ENCODE results near the gene ACSM4. TPM values are rescaled to one million over a fixed set of nuclear protein-coding genes. Genes with fewer than 3 reads are reported as not detected.

The ACSM4 gene
- total and polyA plus RNA-seq, 2 donors (not counting 1 experiment from before 2014, with no cell fraction given) = not detected

DNA sequence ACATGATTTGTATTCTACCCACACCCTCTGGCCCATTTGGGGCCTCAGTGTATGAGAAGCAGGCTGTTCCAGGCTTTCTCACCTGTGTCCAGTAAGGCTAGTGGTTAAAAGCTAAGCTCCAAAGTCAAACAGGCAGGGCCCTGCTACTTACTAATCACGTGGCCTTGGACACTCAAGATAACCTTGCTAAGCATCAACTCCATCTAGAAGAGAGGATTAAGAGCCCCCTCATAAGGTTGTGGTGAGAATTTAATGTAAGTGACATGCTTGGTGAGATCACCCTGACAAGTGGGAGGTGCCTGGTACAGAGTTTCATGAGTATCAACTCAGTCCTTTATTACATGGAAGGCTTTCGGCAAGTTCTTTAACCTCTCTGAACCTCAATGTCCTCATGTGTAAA is 17.8 kb downstream of the ACSM4 start:
- no peaks in the 10 kb centered on the region for H3K9me3 ChIP-seq (ENCODE audit: control insufficient read depth, insufficient read depth, low read depth, low read length)
- H3K4me3 ChIP-seq (replicated peaks in 1 of 4; ENCODE audit: control extremely low read depth in 1 of 4, insufficient read depth in 1 of 4, low read depth in 3 of 4, low read length in 4 of 4) = no peak overlapping the region
- H3K36me3 ChIP-seq (ENCODE audit: control insufficient read depth, insufficient read depth, low read length) = no peaks in the 10 kb centered on the region
- H4K20me1 ChIP-seq (ENCODE audit: control insufficient read depth, extremely low read depth, insufficient read depth, low read length) = no peaks in the 10 kb centered on the region
- H3K27me3 ChIP-seq (ENCODE audit: control insufficient read depth, insufficient read depth, low read length) = no peaks in the 10 kb centered on the region
- no peak for TF ChIP-seq EZH2 (IDR thresholded peaks at IDR 0.05; ENCODE audit: low read length, missing control alignments)
- TF ChIP-seq, protein P1, sequence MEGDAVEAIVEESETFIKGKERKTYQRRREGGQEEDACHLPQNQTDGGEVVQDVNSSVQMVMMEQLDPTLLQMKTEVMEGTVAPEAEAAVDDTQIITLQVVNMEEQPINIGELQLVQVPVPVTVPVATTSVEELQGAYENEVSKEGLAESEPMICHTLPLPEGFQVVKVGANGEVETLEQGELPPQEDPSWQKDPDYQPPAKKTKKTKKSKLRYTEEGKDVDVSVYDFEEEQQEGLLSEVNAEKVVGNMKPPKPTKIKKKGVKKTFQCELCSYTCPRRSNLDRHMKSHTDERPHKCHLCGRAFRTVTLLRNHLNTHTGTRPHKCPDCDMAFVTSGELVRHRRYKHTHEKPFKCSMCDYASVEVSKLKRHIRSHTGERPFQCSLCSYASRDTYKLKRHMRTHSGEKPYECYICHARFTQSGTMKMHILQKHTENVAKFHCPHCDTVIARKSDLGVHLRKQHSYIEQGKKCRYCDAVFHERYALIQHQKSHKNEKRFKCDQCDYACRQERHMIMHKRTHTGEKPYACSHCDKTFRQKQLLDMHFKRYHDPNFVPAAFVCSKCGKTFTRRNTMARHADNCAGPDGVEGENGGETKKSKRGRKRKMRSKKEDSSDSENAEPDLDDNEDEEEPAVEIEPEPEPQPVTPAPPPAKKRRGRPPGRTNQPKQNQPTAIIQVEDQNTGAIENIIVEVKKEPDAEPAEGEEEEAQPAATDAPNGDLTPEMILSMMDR (conservative IDR thresholded peaks at IDR 0.05 in 1 of 2, IDR thresholded peaks at IDR 0.05 in 1 of 2; ENCODE audit: low read depth in 1 of 2, low read length in 2 of 2) = no peak
- no peaks in the 10 kb centered on the region for H3K4me1 ChIP-seq (ENCODE audit: control insufficient read depth, extremely low read depth, insufficient read depth, low read length)
- no peak overlapping the region for H3K4me2 ChIP-seq (ENCODE audit: extremely low read depth, insufficient read depth, low read length)
- no peaks in the 10 kb centered on the region for H3K79me2 ChIP-seq (ENCODE audit: control insufficient read depth, insufficient read depth, low read length)
- H3K9ac ChIP-seq (ENCODE audit: insufficient read depth, low read length) = no peak overlapping the region
- DNase-seq (ENCODE audit: low read depth in 2 of 2) = no peak
- no peak overlapping the region for H2AFZ ChIP-seq (ENCODE audit: low read length)
- H3K27ac ChIP-seq (ENCODE audit: insufficient read depth, low read length) = no peak overlapping the region

- H3K79me2 ChIP-seq (ENCODE audit: control insufficient read depth, insufficient read depth, low read length) = no peaks in the 10 kb centered on the region
- no peak overlapping the region for H3K4me3 ChIP-seq (replicated peaks in 1 of 4; ENCODE audit: control extremely low read depth in 1 of 4, insufficient read depth in 1 of 4, low read depth in 3 of 4, low read length in 4 of 4)
- no peaks in the 10 kb centered on the region for H3K9me3 ChIP-seq (ENCODE audit: control insufficient read depth, insufficient read depth, low read depth, low read length)
- no peak overlapping the region for H3K27ac ChIP-seq (ENCODE audit: insufficient read depth, low read length)
- no peaks in the 10 kb centered on the region for H3K36me3 ChIP-seq (ENCODE audit: control insufficient read depth, insufficient read depth, low read length)
- DNase-seq (ENCODE audit: low read depth in 2 of 2) = no peak
- no peak for TF ChIP-seq EZH2 (IDR thresholded peaks at IDR 0.05; ENCODE audit: low read length, missing control alignments)
- TF ChIP-seq, protein P1 (conservative IDR thresholded peaks at IDR 0.05 in 1 of 2, IDR thresholded peaks at IDR 0.05 in 1 of 2; ENCODE audit: low read depth in 1 of 2, low read length in 2 of 2) = no peak
- H3K4me1 ChIP-seq (ENCODE audit: control insufficient read depth, extremely low read depth, insufficient read depth, low read length) = no peaks in the 10 kb centered on the region
- no peak overlapping the region for H3K4me2 ChIP-seq (ENCODE audit: extremely low read depth, insufficient read depth, low read length)
- H3K27me3 ChIP-seq (ENCODE audit: control insufficient read depth, insufficient read depth, low read length) = no peaks in the 10 kb centered on the region
- H3K9ac ChIP-seq (ENCODE audit: insufficient read depth, low read length) = no peak overlapping the region
- H4K20me1 ChIP-seq (ENCODE audit: control insufficient read depth, extremely low read depth, insufficient read depth, low read length) = no peaks in the 10 kb centered on the region
- no peak overlapping the region for H2AFZ ChIP-seq (ENCODE audit: low read length)
Observed at GRCh38 chr12:7322599-7322998, 18.7 kb downstream of the ACSM4 start.

GRCh38 chr12:7324176-7324575 is 20.3 kb downstream of the ACSM4 start:
- Histone ChIP-seq H3K36me3 (ENCODE audit: control insufficient read depth, insufficient read depth, low read length) (no peaks in the 10 kb centered on the region), H3K4me2 (ENCODE audit: extremely low read depth, insufficient read depth, low read length) (no peak overlapping the region), H3K9me3 (ENCODE audit: control insufficient read depth, insufficient read depth, low read depth, low read length) (no peaks in the 10 kb centered on the region), H3K79me2 (ENCODE audit: control insufficient read depth, insufficient read depth, low read length) (no peaks in the 10 kb centered on the region), H3K4me1 (ENCODE audit: control insufficient read depth, extremely low read depth, insufficient read depth, low read length) (no peaks in the 10 kb centered on the region), H3K27me3 (ENCODE audit: control insufficient read depth, insufficient read depth, low read length) (no peaks in the 10 kb centered on the region), H3K9ac (ENCODE audit: insufficient read depth, low read length) (no peak overlapping the region), H3K4me3 (replicated peaks in 1 of 4; ENCODE audit: control extremely low read depth in 1 of 4, insufficient read depth in 1 of 4, low read depth in 3 of 4, low read length in 4 of 4) (no peak overlapping the region), H2AFZ (ENCODE audit: low read length) (no peak overlapping the region), H4K20me1 (ENCODE audit: control insufficient read depth, extremely low read depth, insufficient read depth, low read length) (no peaks in the 10 kb centered on the region), H3K27ac (ENCODE audit: insufficient read depth, low read length) (no peak overlapping the region)
- no peak for DNase-seq (ENCODE audit: low read depth in 2 of 2)
- TF ChIP-seq, protein P1 (conservative IDR thresholded peaks at IDR 0.05 in 1 of 2, IDR thresholded peaks at IDR 0.05 in 1 of 2; ENCODE audit: low read depth in 1 of 2, low read length in 2 of 2) = no peak
- no peak for TF ChIP-seq EZH2 (IDR thresholded peaks at IDR 0.05; ENCODE audit: low read length, missing control alignments)
